ENCODE data around the gene BMAL1. TPM values are rescaled to one million over a fixed set of nuclear protein-coding genes. Genes with fewer than 3 reads are reported as not detected.

BMAL1 gene
- polyA plus RNA-seq, 1 experiment: 12.5 TPM

GRCh38 chr11:13291800-13292199, 14.2 kb downstream of the BMAL1 start:
- H3K9me3 ChIP-seq (ENCODE audit: control insufficient read depth, insufficient read depth, low read length): no peaks in the 10 kb centered on the region
- no peak overlapping the region for H3K27ac ChIP-seq (ENCODE audit: low read depth, low read length)
- no peak for DNase-seq (ENCODE audit: low read depth, low spot score)
- ChIA-PET CTCF (interaction anchor here (0.7 to 0.8 kb wide), 2 partner anchors 43 to 47 kb away, joined by 3 read pairs; no protein-coding TSS in a partner anchor), POLR2A (interaction anchor here (0.7 kb wide), 1 partner anchor 1117 kb away, joined by 3 read pairs; no protein-coding TSS in a partner anchor)
- no peaks in the 10 kb centered on the region for H3K27me3 ChIP-seq (ENCODE audit: control insufficient read depth, insufficient read depth, low read length)
- no peak for TF ChIP-seq CTCF (IDR thresholded peaks at IDR 0.05; ENCODE audit: low read depth, low read length)
- no peak overlapping the region for H3K4me3 ChIP-seq (ENCODE audit: low read depth, low read length)

- DNase-seq (ENCODE audit: low read depth, low spot score): no peak
- H3K9me3 ChIP-seq (ENCODE audit: control insufficient read depth, insufficient read depth, low read length): no peaks in the 10 kb centered on the region
- ChIA-PET CTCF (no interaction called here), POLR2A (no interaction called here)
- TF ChIP-seq CTCF (IDR thresholded peaks at IDR 0.05; ENCODE audit: low read depth, low read length): no peak
- no peaks in the 10 kb centered on the region for H3K27me3 ChIP-seq (ENCODE audit: control insufficient read depth, insufficient read depth, low read length)
- H3K27ac ChIP-seq (ENCODE audit: low read depth, low read length): no peak overlapping the region
- H3K4me3 ChIP-seq (ENCODE audit: low read depth, low read length): no peak overlapping the region
Measured at GRCh38 chr11:13292970-13293369, 15.4 kb downstream of the BMAL1 start.

GRCh38 chr11:13294178-13294577, 16.6 kb downstream of the BMAL1 start:
- ChIA-PET POLR2A (no interaction called here), CTCF (interaction anchor here (1.0 kb wide), 1 partner anchor 42 kb away, joined by 3 read pairs; no protein-coding TSS in a partner anchor)
- DNase-seq (ENCODE audit: low read depth, low spot score): no peak
- TF ChIP-seq CTCF (IDR thresholded peaks at IDR 0.05; ENCODE audit: low read depth, low read length): no peak
- Histone ChIP-seq H3K4me3 (ENCODE audit: low read depth, low read length) (no peak overlapping the region), H3K27me3 (ENCODE audit: control insufficient read depth, insufficient read depth, low read length) (no peaks in the 10 kb centered on the region), H3K9me3 (ENCODE audit: control insufficient read depth, insufficient read depth, low read length) (no peaks in the 10 kb centered on the region), H3K27ac (ENCODE audit: low read depth, low read length) (no peak overlapping the region)

GRCh38 chr11:13294771-13295579, 17.4 kb downstream of the BMAL1 start:
- ChIA-PET CTCF (interaction anchor here (0.6 kb wide), 1 partner anchor 797 kb away, joined by 3 read pairs; no protein-coding TSS in a partner anchor), POLR2A (no interaction called here)

More at GRCh38 chr11:13294771-13295579, 17.4 kb downstream of the BMAL1 start:
- no peak overlapping the region for H3K4me3 ChIP-seq (ENCODE audit: low read depth, low read length)
- H3K27ac ChIP-seq (ENCODE audit: low read depth, low read length): no peak overlapping the region
- H3K9me3 ChIP-seq (ENCODE audit: control insufficient read depth, insufficient read depth, low read length): no peaks in the 10 kb centered on the region
- DNase-seq (ENCODE audit: low read depth, low spot score): no peak
- TF ChIP-seq CTCF (IDR thresholded peaks at IDR 0.05; ENCODE audit: low read depth, low read length): no peak
- H3K27me3 ChIP-seq (ENCODE audit: control insufficient read depth, insufficient read depth, low read length): no peaks in the 10 kb centered on the region
